ENCODE measurements around the gene PHC2.

PHC2 gene

GRCh38 chr1:33332881-33333280, 98.0 kb downstream of the PHC2 start:
- no peak overlapping the region for H3K4me3 ChIP-seq (ENCODE audit: low read depth, low read length)
- no peak for TF ChIP-seq CTCF (IDR thresholded peaks at IDR 0.05; ENCODE audit: low read depth, low read length)
- TF ChIP-seq MAX (IDR thresholded peaks at IDR 0.05; ENCODE audit: low read depth, low read length), result no peak
- TF ChIP-seq MYC (IDR thresholded peaks at IDR 0.05; ENCODE audit: low read depth, low read length), result no peak
- TF ChIP-seq POLR2A (IDR thresholded peaks at IDR 0.05; ENCODE audit: extremely low read depth, insufficient read length), result no peak
- no peak for DNase-seq (ENCODE audit: low read depth)

GRCh38 chr1:33332357-33332789, 98.5 kb downstream of the PHC2 start:
- DNase-seq (ENCODE audit: low read depth), result no peak
- H3K4me3 ChIP-seq (ENCODE audit: low read depth, low read length), result no peak overlapping the region
- TF ChIP-seq POLR2A (IDR thresholded peaks at IDR 0.05; ENCODE audit: extremely low read depth, insufficient read length), result no peak
- TF ChIP-seq MAX (IDR thresholded peaks at IDR 0.05; ENCODE audit: low read depth, low read length), result no peak
- TF ChIP-seq CTCF (IDR thresholded peaks at IDR 0.05; ENCODE audit: low read depth, low read length), result no peak

- no peak for TF ChIP-seq MYC (IDR thresholded peaks at IDR 0.05; ENCODE audit: low read depth, low read length)
- no peak for TF ChIP-seq POLR2A (IDR thresholded peaks at IDR 0.05; ENCODE audit: extremely low read depth, insufficient read length)
- no peak for TF ChIP-seq MAX (IDR thresholded peaks at IDR 0.05; ENCODE audit: low read depth, low read length)
- TF ChIP-seq CTCF (IDR thresholded peaks at IDR 0.05; ENCODE audit: low read depth, low read length), result no peak
- no peak for DNase-seq (ENCODE audit: low read depth)
- no peak overlapping the region for H3K4me3 ChIP-seq (ENCODE audit: low read depth, low read length)
These were observed 99.2 kb downstream of the PHC2 start for GRCh38 chr1:33331444-33332356.

GRCh38 chr1:33330906-33331305, 100.0 kb downstream of the PHC2 start:
- H3K4me3 ChIP-seq (ENCODE audit: low read depth, low read length), result no peak overlapping the region
- no peak for DNase-seq (ENCODE audit: low read depth)
- TF ChIP-seq POLR2A (IDR thresholded peaks at IDR 0.05; ENCODE audit: extremely low read depth, insufficient read length) (no peak), CTCF (IDR thresholded peaks at IDR 0.05; ENCODE audit: low read depth, low read length) (no peak), MAX (IDR thresholded peaks at IDR 0.05; ENCODE audit: low read depth, low read length) (no peak), MYC (IDR thresholded peaks at IDR 0.05; ENCODE audit: low read depth, low read length) (no peak)

- no peak for TF ChIP-seq POLR2A (IDR thresholded peaks at IDR 0.05; ENCODE audit: extremely low read depth, insufficient read length)
- TF ChIP-seq MYC (IDR thresholded peaks at IDR 0.05; ENCODE audit: low read depth, low read length), result no peak
- TF ChIP-seq CTCF (IDR thresholded peaks at IDR 0.05; ENCODE audit: low read depth, low read length), result no peak
- TF ChIP-seq MAX (IDR thresholded peaks at IDR 0.05; ENCODE audit: low read depth, low read length), result no peak
- H3K4me3 ChIP-seq (ENCODE audit: low read depth, low read length), result no peak overlapping the region
- no peak for DNase-seq (ENCODE audit: low read depth)
These were observed 100.5 kb downstream of the PHC2 start for GRCh38 chr1:33330361-33330890.

Measured in NB4 (cell line).